ENCODE results near the gene NOP10. TPM values are rescaled to one million over a fixed set of nuclear protein-coding genes. Genes with fewer than 3 reads are reported as not detected.
A peak's percentile ranks its signal among the peaks of the same experiment; 100 is the strongest.
"Not testable (repeated sequence)": the region's sequence is repeated elsewhere in the genome, so short reads cannot be mapped to it uniquely, and the experiment has no call there.

Gene NOP10
- total RNA-seq = 100 to 1,000 TPM in 1 of 5 experiments, 10 to 100 TPM in 4; 31.9 to 176 (median 75.7) TPM
- polyA plus RNA-seq = 100 to 1,000 TPM; 335 to 371 TPM
- 30.7 reads per million, percentile 60 among the genes with 10 or more reads in this experiment for total RNA-seq

GRCh38 chr15:34342737-34343575 is at the start of gene NOP10, which contains the start of gene NUTM1:
TSS of gene NOP10 (minus strand) at chr15:34343136. CDS start at chr15:34343073, 63 bp downstream.
TSS of gene NUTM1 (plus strand) at chr15:34343315. CDS start at chr15:34343697, 382 bp downstream.
- H3K4me1 ChIP-seq (ENCODE audit: control insufficient read depth in 2 of 2, insufficient read depth in 2 of 2, low read length in 2 of 2) = peaks cover 9 to 13% of the 10 kb centered on the region in 2 donors
- no peaks in the 10 kb centered on the region for H3K27me3 ChIP-seq (ENCODE audit: control insufficient read depth in 2 of 2, insufficient read depth in 2 of 2, low read length in 2 of 2)
- H3K9me3 ChIP-seq (ENCODE audit: control insufficient read depth in 2 of 3, low read length in 3 of 3) = no peaks in the 10 kb centered on the region
- peak within 1 kb of the TSS; percentile 98 for H3K4me3 ChIP-seq (ENCODE audit: low read length)
- Mint-ChIP-seq H3K27ac (peak within 1 kb of the TSS in 8 of 9 donors; percentile 41 to 96 (median 82)), H3K9me3 (no peaks in the 10 kb centered on the region), H3K36me3 (peaks cover 4 to 14% (median 11%) of the 10 kb centered on the region in 5 donors), H3K4me3 (no peak within 1 kb of the TSS), H3K4me1 (peaks cover 19 to 29% (median 24%) of the 10 kb centered on the region in 7 donors), H3K27me3 (no peaks in the 10 kb centered on the region)
- ChIA-PET POLR2A (interaction anchor here (0.6 to 3.2 kb wide), 14 partner anchors 9 to 245 kb away, joined by 3 to 24 read pairs (median 4); partner anchors contain the start of genes EMC4, GOLGA8B and LPCAT4), CTCF (interaction anchor here (0.6 to 2.2 kb wide), 12 partner anchors 10 to 245 kb away, joined by 3 to 26 read pairs (median 5); partner anchors contain the start of gene LPCAT4)
- peak within 1 kb of the TSS; percentile 91 for H3K27ac ChIP-seq (ENCODE audit: low read depth, low read length)
- ATAC-seq = peak; percentile 95
- H3K36me3 ChIP-seq (ENCODE audit: control insufficient read depth in 2 of 3, insufficient read depth in 3 of 3, low read length in 3 of 3) = peaks cover 0 to 15% (median 0%) of the 10 kb centered on the region in 3 experiments
- peak; percentile 86 to 96 (median 90) for DNase-seq
- intact Hi-C loops (cut with micrococcal nuclease) = loop anchor here (1.0 to 10.0 kb wide), 8 partner anchors 24 to 245 kb away; partner anchors contain the start of genes LPCAT4 (in 2 of the 2), GOLGA8A (in 1 of the 2), GOLGA8B (in 1 of the 2) and KATNBL1 (in 1 of the 2)

GRCh38 chr15:34389594-34390086 is 46.7 kb upstream of the NOP10 start:
- ATAC-seq; intact Hi-C loops (cut with micrococcal nuclease); H3K27me3 ChIP-seq (ENCODE audit: control insufficient read depth in 2 of 2, insufficient read depth in 2 of 2, low read length in 2 of 2); H3K4me1 ChIP-seq (ENCODE audit: control insufficient read depth in 2 of 2, insufficient read depth in 2 of 2, low read length in 2 of 2); H3K4me3 ChIP-seq (ENCODE audit: low read length); CTCF ChIA-PET; H3K9me3 Mint-ChIP-seq; DNase-seq; H3K27me3 Mint-ChIP-seq; H3K36me3 Mint-ChIP-seq; H3K4me1 Mint-ChIP-seq; H3K9me3 ChIP-seq (ENCODE audit: control insufficient read depth in 2 of 3, low read length in 3 of 3); POLR2A ChIA-PET; H3K36me3 ChIP-seq (ENCODE audit: control insufficient read depth in 2 of 3, insufficient read depth in 3 of 3, low read length in 3 of 3); H3K4me3 Mint-ChIP-seq; H3K27ac Mint-ChIP-seq; H3K27ac ChIP-seq (ENCODE audit: low read depth, low read length): not testable (repeated sequence)

- intact Hi-C loops (cut with micrococcal nuclease); H3K27ac Mint-ChIP-seq; H3K36me3 Mint-ChIP-seq; H3K27ac ChIP-seq (ENCODE audit: low read depth, low read length); DNase-seq; CTCF ChIA-PET; H3K4me3 ChIP-seq (ENCODE audit: low read length); H3K27me3 Mint-ChIP-seq; H3K4me3 Mint-ChIP-seq; H3K36me3 ChIP-seq (ENCODE audit: control insufficient read depth in 2 of 3, insufficient read depth in 3 of 3, low read length in 3 of 3); H3K27me3 ChIP-seq (ENCODE audit: control insufficient read depth in 2 of 2, insufficient read depth in 2 of 2, low read length in 2 of 2); ATAC-seq; POLR2A ChIA-PET; H3K9me3 ChIP-seq (ENCODE audit: control insufficient read depth in 2 of 3, low read length in 3 of 3); H3K9me3 Mint-ChIP-seq; H3K4me1 ChIP-seq (ENCODE audit: control insufficient read depth in 2 of 2, insufficient read depth in 2 of 2, low read length in 2 of 2); H3K4me1 Mint-ChIP-seq: not testable (repeated sequence)
These were observed 39.0 kb upstream of the NOP10 start for GRCh38 chr15:34381829-34382521.

GRCh38 chr15:34380491-34380890 is 37.6 kb upstream of the NOP10 start:
- H3K27me3 Mint-ChIP-seq; H3K4me3 ChIP-seq (ENCODE audit: low read length); H3K4me1 ChIP-seq (ENCODE audit: control insufficient read depth in 2 of 2, insufficient read depth in 2 of 2, low read length in 2 of 2); H3K9me3 ChIP-seq (ENCODE audit: control insufficient read depth in 2 of 3, low read length in 3 of 3); H3K27ac ChIP-seq (ENCODE audit: low read depth, low read length); H3K4me3 Mint-ChIP-seq; H3K36me3 ChIP-seq (ENCODE audit: control insufficient read depth in 2 of 3, insufficient read depth in 3 of 3, low read length in 3 of 3); POLR2A ChIA-PET; DNase-seq; H3K36me3 Mint-ChIP-seq; CTCF ChIA-PET; H3K9me3 Mint-ChIP-seq; H3K4me1 Mint-ChIP-seq; H3K27me3 ChIP-seq (ENCODE audit: control insufficient read depth in 2 of 2, insufficient read depth in 2 of 2, low read length in 2 of 2); ATAC-seq; intact Hi-C loops (cut with micrococcal nuclease); H3K27ac Mint-ChIP-seq: not testable (repeated sequence)

- DNase-seq = peak in 1 of 9 donors; percentile 8
- CTCF ChIA-PET = interaction anchor here (0.6 kb wide), 1 partner anchor 159 kb away, joined by 3 read pairs; no protein-coding TSS in a partner anchor
- no peaks in the 10 kb centered on the region for H3K9me3 Mint-ChIP-seq
- H3K36me3 Mint-ChIP-seq = peaks cover 0 to 8% (median 4%) of the 10 kb centered on the region in 5 donors
- no peak overlapping the region for H3K27ac ChIP-seq (ENCODE audit: low read depth, low read length)
- POLR2A ChIA-PET = interaction anchor here (0.6 kb wide), 1 partner anchor 9 kb away, joined by 3 read pairs; no protein-coding TSS in a partner anchor
- H3K4me3 Mint-ChIP-seq = no peak overlapping the region
- no peak overlapping the region for H3K4me3 ChIP-seq (ENCODE audit: low read length)
- no peaks in the 10 kb centered on the region for H3K36me3 ChIP-seq (ENCODE audit: control insufficient read depth in 2 of 3, insufficient read depth in 3 of 3, low read length in 3 of 3)
- intact Hi-C loops (cut with micrococcal nuclease) = loop anchor here in 1 of 2 donors (10.0 kb wide), 1 partner anchor 1188 kb away; no protein-coding TSS in a partner anchor
- no peaks in the 10 kb centered on the region for H3K27me3 Mint-ChIP-seq
- ATAC-seq = no peak
- no peaks in the 10 kb centered on the region for H3K9me3 ChIP-seq (ENCODE audit: control insufficient read depth in 2 of 3, low read length in 3 of 3)
- no peaks in the 10 kb centered on the region for H3K4me1 ChIP-seq (ENCODE audit: control insufficient read depth in 2 of 2, insufficient read depth in 2 of 2, low read length in 2 of 2)
- no peak overlapping the region for H3K27ac Mint-ChIP-seq
- H3K27me3 ChIP-seq (ENCODE audit: control insufficient read depth in 2 of 2, insufficient read depth in 2 of 2, low read length in 2 of 2) = no peaks in the 10 kb centered on the region
- H3K4me1 Mint-ChIP-seq = no peaks in the 10 kb centered on the region
These were observed 33.9 kb upstream of the NOP10 start for GRCh38 chr15:34376856-34377255.

GRCh38 chr15:34375541-34375940 is 32.6 kb upstream of the NOP10 start:
- H3K4me1 ChIP-seq (ENCODE audit: control insufficient read depth in 2 of 2, insufficient read depth in 2 of 2, low read length in 2 of 2); H3K4me3 ChIP-seq (ENCODE audit: low read length); H3K27me3 ChIP-seq (ENCODE audit: control insufficient read depth in 2 of 2, insufficient read depth in 2 of 2, low read length in 2 of 2); H3K9me3 ChIP-seq (ENCODE audit: control insufficient read depth in 2 of 3, low read length in 3 of 3); H3K36me3 Mint-ChIP-seq; H3K4me1 Mint-ChIP-seq; CTCF ChIA-PET; H3K4me3 Mint-ChIP-seq; H3K27me3 Mint-ChIP-seq; H3K27ac ChIP-seq (ENCODE audit: low read depth, low read length); ATAC-seq; H3K9me3 Mint-ChIP-seq; DNase-seq; H3K36me3 ChIP-seq (ENCODE audit: control insufficient read depth in 2 of 3, insufficient read depth in 3 of 3, low read length in 3 of 3); H3K27ac Mint-ChIP-seq: not testable (repeated sequence)
- intact Hi-C loops (cut with micrococcal nuclease) = loop anchor here in 1 of 2 donors (10.0 kb wide), 1 partner anchor 1189 kb away; no protein-coding TSS in a partner anchor
- POLR2A ChIA-PET = interaction anchor here (0.6 kb wide), 1 partner anchor 321 kb away, joined by 3 read pairs; no protein-coding TSS in a partner anchor

Data from naive thymus-derived CD4-positive, alpha-beta T cell (primary cell).